Jurkat, Clone E6-1 (cell line): ENCODE results near the gene DNAJC30.
"Not testable (repeated sequence)": the region's sequence is repeated elsewhere in the genome, so short reads cannot be mapped to it uniquely, and the experiment has no call there.

ENCODE experiments used
- DNase-seq: peaks from one replicate; pipeline ENCODE4 v3.0.0-alpha.2; 2011; ENCODE audit warnings: low read depth, low spot score
- H3K4me3 ChIP-seq: 2 replicates; pipeline ENCODE4 v1.5.1; 2011; ENCODE audit warnings: mild to moderate bottlenecking, low read length, control low read depth, moderate library complexity

The DNAJC30 gene

GRCh38 chr7:73690646-73691045, 7.4 kb upstream of the DNAJC30 start:
- DNase-seq: no peak
- no peak overlapping the region for H3K4me3 ChIP-seq

DNA sequence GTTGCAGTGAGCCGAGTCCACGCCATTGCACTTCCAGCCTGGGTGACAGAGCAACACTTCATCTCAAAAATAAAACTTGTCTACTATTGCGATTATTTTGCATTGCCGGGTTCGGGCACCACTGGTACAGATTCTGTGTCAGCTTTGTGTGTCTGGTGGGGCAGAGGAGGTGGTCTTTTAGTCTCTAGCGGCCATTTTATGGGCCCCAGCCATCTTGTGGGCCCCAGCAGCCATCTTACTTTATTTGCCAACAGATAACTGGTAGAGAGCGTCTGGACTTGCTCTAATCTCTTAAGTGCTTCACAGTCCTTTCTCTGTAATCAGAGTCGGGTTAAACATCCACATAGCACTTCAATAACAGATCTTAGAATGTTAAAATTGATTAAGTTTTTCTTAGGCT, 5.0 kb upstream of the DNAJC30 start:
- DNase-seq: no peak
- no peak overlapping the region for H3K4me3 ChIP-seq

GRCh38 chr7:73685311-73685710, 2.1 kb upstream of the DNAJC30 start:
- H3K4me3 ChIP-seq: no peak overlapping the region
- no peak for DNase-seq

- peak overlapping the region; percentile 80 for H3K4me3 ChIP-seq
- no peak for DNase-seq
Observed at GRCh38 chr7:73683788-73684693, 788 bp upstream of the DNAJC30 start.

DNA sequence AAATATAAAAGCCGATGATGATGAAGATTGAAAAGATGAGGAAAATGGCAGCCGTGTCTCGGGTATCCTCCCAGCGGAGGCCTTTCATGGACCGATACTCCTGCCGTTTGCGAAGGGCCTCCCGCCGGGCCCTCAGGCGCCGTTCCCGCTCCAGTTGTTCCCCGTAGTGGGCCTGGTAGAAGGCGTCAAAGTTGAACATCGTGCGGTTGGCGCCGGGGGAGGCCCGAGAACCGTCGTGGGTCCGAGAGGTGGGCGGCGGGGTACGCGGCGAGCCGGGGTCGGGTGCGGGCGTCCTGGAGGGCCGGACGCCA, 553 bp downstream of the DNAJC30 start:
- DNase-seq: no peak
- H3K4me3 ChIP-seq: peak overlapping the region; percentile 80

DNA sequence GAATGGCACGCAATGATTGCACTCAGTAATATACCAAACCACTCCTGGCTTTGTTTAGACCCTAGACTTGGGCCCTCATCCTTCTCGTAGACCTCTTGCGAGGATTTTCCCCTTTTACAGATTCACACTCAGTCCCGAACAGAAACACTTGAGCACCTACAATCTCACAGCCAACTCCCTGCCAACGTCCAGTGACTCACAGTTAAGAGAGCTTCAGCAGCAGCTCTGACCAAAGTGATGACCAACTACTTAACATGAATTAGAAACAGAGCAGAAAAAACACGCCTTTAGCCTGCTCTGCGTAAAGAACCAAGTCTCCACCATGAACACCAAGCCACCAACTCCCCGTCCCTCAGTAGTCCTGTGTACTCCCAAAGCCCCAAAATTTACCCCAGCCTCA, 2.2 kb downstream of the DNAJC30 start:
- DNase-seq: no peak
- no peak overlapping the region for H3K4me3 ChIP-seq

DNA sequence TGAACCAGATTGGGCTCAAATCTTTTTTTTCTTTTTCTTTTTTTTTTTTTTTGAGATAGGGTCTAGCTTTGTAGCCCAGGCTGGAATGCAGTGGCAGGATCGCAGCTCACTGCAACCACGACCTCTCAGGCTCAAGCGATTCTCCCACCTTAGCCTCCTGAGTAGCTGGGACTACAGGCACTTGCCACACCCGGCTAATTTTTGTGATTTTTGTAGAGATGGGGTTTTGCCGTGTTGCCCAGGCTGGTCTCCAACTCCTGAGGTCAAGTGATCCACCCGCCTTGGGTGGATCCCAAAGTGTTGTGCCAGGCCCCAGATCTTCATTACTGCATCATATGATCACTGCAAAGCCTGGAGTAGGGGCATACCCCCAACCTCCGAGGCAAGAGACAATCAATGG, 2.8 kb downstream of the DNAJC30 start:
- no peak overlapping the region for H3K4me3 ChIP-seq
- DNase-seq: no peak

DNA sequence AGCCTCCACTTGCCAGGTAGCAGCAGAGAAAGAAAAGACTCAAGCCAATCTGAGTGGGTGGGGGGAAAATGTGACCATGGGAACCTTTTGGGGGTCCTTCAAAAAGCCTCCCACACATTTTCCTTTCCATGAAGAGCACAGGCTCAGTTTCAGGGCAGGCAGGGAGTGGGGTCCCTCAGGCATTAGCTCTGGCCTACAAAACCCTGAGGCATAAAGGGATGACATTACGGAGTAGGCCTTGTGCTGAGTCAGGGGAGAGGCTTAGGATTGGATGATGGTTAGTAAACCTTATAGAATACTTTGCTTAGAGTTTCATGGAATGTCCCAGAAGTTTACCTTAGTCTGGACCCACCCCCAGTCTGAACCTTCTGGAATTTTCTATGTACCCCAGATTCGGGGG, 3.5 kb downstream of the DNAJC30 start:
- H3K4me3 ChIP-seq: no peak overlapping the region
- no peak for DNase-seq

DNA sequence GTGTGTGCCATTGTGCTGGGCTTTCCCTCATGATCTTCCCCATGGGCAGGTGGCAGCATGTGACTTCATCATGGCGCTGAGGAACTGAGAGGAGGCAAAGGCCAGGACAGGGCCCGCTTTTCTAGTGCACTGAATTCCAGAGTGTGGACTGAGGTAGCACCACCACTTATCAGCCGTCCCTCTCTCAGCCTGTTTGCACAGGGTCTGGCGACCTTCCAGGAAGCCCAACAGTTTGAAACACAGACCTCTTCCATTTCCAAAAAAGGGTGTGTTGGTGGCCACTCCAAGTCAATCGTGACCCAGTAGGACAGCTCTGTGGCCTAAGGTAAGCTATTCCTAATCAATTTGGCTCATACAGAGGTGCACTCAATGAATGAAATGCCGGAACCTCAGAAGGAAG, 4.4 kb downstream of the DNAJC30 start:
- H3K4me3 ChIP-seq: no peak overlapping the region
- DNase-seq: no peak

DNA sequence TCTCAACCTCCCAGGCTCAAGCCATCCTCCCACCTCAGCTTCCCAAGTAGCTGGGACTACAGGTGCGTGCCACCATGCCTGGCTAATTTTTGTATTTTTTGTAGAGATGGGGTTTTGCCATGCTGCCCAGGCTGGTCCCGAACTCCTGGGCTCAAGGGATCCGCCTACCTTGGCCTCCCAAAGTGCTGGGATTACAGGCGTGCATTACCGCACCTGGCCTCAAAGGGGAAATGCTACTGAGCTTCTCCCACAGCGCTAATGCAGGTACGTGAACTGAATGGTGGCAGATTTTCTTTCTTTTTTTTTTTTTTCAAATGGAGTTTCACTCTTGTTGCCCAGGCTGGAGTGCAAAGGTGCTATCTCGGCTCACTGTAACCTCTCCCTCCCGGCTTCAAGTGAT, 7.2 kb downstream of the DNAJC30 start:
- not testable (repeated sequence) for H3K4me3 ChIP-seq, DNase-seq

DNA sequence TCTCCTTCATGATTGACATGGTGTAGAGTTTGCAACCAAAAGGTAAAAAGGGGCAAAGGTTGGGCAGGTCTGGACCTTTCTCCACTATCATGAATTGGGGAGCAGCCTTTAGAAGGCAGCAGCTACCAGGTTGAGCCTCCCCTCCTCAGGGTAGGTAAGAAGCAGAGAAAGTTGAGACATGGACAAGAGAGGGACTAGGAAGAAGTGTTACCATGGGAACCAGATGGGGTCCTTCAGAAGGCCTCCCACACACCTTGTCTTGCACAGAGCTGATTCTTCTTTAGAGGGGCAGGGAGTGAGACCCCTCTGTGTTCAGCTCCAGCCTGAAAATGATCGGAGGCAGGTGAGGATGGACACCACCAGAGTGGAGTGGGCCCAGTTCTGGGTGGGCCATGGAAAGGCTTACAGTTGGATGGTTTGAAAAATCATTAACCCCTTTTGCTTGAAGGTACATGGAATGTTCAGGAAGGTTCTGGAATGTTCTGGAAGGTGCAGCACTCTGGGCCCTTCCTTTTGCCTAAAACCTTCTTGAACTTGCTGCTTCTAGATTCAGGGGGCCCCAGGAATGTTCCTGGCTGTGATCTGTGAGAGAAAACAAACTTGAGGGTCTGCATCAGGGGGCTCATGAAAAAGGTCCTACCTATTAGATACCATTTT, 8.7 kb downstream of the DNAJC30 start:
- no peak overlapping the region for H3K4me3 ChIP-seq
- no peak for DNase-seq

GRCh38 chr7:73671857-73672445, 11.3 kb downstream of the DNAJC30 start:
- no peak overlapping the region for H3K4me3 ChIP-seq
- no peak for DNase-seq

- no peak for DNase-seq
- H3K4me3 ChIP-seq: no peak overlapping the region
Observed at GRCh38 chr7:73671322-73671661, 12.0 kb downstream of the DNAJC30 start.

- DNase-seq: no peak
- H3K4me3 ChIP-seq: no peak overlapping the region
Observed at GRCh38 chr7:73669858-73670385, 13.3 kb downstream of the DNAJC30 start.

DNA sequence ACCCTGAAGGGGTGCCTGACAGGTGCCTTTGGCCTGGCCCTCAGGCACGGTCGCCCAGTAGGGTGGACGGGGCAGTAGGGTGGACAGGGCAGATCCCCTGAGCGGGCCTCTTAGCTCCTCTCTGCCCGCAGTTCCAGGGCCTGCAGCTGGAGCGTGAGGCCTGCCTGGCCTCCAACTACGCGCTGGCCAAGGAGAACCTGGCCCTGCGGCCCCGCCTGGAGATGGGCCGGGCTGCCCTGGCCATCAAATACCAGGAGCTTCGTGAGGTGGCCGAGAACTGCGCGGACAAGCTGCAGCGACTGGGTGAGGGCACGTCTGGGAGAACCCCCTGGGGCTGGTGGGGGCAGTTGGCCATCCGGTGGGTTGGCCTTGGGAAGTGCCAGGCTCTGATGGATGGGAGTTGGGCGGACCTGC, 14.0 kb downstream of the DNAJC30 start:
- DNase-seq: no peak
- H3K4me3 ChIP-seq: no peak overlapping the region

DNA sequence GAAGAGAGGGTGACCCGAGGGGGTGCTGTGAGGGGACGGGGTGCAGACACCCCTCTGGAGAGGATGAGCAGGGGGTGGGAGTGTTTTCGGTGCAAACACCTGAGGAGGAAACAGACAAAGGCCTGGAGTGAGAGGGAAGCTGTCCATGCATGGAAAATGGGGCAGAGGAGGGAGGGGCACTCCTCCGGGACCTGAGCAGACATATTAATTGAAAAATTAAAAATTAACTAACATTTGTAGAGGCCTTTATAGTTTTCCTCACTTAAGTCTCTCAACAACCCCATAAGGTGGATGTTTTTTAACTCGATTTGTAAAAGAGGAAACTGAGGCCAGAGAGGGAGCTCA, 14.4 kb downstream of the DNAJC30 start:
- peak overlapping the region; percentile 58 for H3K4me3 ChIP-seq
- no peak for DNase-seq

DNA sequence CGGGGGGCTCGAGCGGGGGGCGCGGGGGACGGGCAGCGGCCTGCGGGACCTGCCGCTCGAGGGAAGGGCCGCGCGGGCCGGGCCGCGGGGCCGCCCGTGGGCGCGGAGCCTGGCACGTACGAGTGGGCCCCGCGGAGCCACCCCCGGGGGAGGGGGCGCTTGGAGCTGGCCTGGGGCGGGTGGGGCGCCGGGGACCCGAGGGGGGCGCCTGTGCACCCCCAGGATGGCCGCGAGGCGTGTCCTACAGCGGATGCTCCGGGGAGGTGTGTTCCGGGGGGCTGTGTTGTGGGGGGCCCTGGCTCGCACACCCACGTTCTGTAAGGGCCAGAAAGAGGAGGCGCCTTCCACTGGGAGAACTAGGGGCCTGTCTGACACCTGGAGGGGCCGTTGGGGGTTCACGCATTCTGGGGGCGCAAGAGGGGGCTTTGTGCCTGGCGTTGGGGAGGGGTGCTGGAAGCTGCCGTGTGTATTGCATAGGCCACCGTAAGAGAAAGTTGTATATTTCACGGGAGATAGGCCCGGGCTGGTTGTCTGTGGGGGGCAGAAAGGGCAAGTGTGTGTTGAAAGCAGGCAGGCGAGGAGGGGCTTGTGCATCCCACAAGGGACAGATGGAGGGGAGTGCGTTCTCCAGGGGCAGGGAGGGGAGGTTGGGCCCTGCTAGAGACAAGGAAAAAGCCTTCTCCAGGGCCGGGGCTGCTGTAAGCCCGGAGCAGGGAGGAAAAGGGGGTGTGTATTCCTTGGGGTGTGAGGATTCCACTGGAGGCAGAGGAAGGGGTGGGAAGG, 15.0 kb downstream of the DNAJC30 start:
- DNase-seq: no peak
- H3K4me3 ChIP-seq: peak overlapping the region; percentile 58

DNA sequence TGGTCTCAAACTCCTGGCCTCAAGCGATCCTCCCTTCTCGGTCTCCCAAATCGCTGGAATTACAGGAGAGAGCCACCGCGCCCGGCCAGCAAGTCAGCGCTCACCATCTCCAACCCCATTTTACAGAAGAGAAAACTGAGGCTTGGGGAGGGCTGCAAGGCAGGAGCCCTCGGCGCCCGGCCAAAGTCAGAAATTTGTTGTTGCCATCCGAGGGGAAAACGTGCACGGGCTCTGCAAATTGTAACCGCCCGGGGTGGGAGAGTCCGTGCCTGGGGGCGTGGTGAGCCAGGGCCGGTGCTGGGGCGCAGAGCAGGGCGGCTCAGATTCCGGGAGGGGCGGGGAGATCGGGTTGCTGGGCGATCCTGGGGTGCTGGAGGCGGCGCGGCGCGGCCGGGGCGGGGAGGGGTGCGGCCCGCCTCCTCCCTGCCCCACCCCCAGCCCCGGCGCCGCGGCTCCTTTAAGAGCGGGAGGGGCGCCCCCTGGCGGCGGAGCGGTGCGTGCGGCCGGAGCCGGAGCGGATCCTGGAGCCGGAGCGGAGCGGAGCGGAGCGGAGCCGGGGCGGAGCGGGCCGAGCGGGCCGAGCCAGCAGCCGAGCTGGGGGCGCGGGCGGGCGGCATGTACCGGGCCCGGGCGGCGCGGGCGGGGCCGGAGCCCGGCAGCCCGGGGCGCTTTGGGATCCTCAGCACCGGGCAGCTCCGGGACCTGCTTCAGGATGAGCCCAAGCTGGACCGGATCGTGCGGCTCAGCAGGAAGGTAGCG, 15.7 kb downstream of the DNAJC30 start, which contains the start of gene VPS37D:
VPS37D (plus strand) TSS at position 488 of the 759 bp plus-strand sequence; CDS start at position 616, 128 bp downstream.
- H3K4me3 ChIP-seq: peak within 1 kb of the TSS; percentile 58
- peak; percentile 67 for DNase-seq

- no peak overlapping the region for H3K4me3 ChIP-seq
- no peak for DNase-seq
Observed at GRCh38 chr7:73663033-73663432, 20.2 kb downstream of the DNAJC30 start.
